Measurements from ENCODE around the gene KCNMB1. TPM values are rescaled to one million over a fixed set of nuclear protein-coding genes. Genes with fewer than 3 reads are reported as not detected.

The KCNMB1 gene
- polyA plus RNA-seq, 1 donor (not counting 4 experiments of a cell fraction or from before 2014, with no cell fraction given) = not detected

- H4K20me1 ChIP-seq (ENCODE audit: control insufficient read depth, extremely low read depth, insufficient read depth, low read length) = no peaks in the 10 kb centered on the region
- H3K27me3 ChIP-seq (ENCODE audit: control insufficient read depth, extremely low read depth, insufficient read depth, low read length) = no peaks in the 10 kb centered on the region
- H3K79me2 ChIP-seq (ENCODE audit: control insufficient read depth, insufficient read depth, low read length) = no peaks in the 10 kb centered on the region
- no peak overlapping the region for H3K4me2 ChIP-seq (ENCODE audit: control insufficient read depth, extremely low read depth, insufficient read depth, low read depth, low read length)
- H2AFZ ChIP-seq (ENCODE audit: control insufficient read depth, low read length) = no peak overlapping the region
- no peaks in the 10 kb centered on the region for H3K36me3 ChIP-seq (ENCODE audit: control insufficient read depth in 2 of 2, extremely low read depth in 1 of 2, insufficient read depth in 2 of 2, low read length in 2 of 2)
- no peaks in the 10 kb centered on the region for H3K4me1 ChIP-seq (ENCODE audit: control insufficient read depth, extremely low read depth, insufficient read depth, low read length)
- H3K27ac ChIP-seq (ENCODE audit: control insufficient read depth, insufficient read depth, low read length) = no peak overlapping the region
- FAIRE-seq (no peak), DNase-seq (ENCODE audit: low read depth, low spot score) (no peak)
- TF ChIP-seq, protein P1, sequence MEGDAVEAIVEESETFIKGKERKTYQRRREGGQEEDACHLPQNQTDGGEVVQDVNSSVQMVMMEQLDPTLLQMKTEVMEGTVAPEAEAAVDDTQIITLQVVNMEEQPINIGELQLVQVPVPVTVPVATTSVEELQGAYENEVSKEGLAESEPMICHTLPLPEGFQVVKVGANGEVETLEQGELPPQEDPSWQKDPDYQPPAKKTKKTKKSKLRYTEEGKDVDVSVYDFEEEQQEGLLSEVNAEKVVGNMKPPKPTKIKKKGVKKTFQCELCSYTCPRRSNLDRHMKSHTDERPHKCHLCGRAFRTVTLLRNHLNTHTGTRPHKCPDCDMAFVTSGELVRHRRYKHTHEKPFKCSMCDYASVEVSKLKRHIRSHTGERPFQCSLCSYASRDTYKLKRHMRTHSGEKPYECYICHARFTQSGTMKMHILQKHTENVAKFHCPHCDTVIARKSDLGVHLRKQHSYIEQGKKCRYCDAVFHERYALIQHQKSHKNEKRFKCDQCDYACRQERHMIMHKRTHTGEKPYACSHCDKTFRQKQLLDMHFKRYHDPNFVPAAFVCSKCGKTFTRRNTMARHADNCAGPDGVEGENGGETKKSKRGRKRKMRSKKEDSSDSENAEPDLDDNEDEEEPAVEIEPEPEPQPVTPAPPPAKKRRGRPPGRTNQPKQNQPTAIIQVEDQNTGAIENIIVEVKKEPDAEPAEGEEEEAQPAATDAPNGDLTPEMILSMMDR (optimal IDR thresholded peaks at IDR 0.05 in 1 of 3, IDR thresholded peaks at IDR 0.05 in 1 of 3, conservative IDR thresholded peaks at IDR 0.05 in 1 of 3; ENCODE audit: extremely low read depth in 1 of 3, insufficient read depth in 2 of 3, low read length in 3 of 3) = no peak
- no peak for TF ChIP-seq EZH2 (IDR thresholded peaks at IDR 0.05; ENCODE audit: low read length)
- H3K9me3 ChIP-seq (ENCODE audit: control insufficient read depth, low read depth, low read length) = no peaks in the 10 kb centered on the region
- no peak overlapping the region for H3K4me3 ChIP-seq (ENCODE audit: control insufficient read depth in 2 of 3, extremely low read depth in 1 of 3, insufficient read depth in 2 of 3, low read depth in 1 of 3, low read length in 3 of 3)
- H3K9me1 ChIP-seq (ENCODE audit: control insufficient read depth, extremely low read depth, insufficient read depth, low read length) = no peaks in the 10 kb centered on the region
- H3K9ac ChIP-seq (ENCODE audit: control insufficient read depth, extremely low read depth, insufficient read depth, low read length) = no peak overlapping the region
- dilution Hi-C loops (cut with MboI; ENCODE audit: extremely low pct_ligation_motif_present, low sequenced_read_pairs) = no loop called here
Measured at GRCh38 chr5:170372971-170373370, 16.2 kb downstream of the KCNMB1 start.

DNA sequence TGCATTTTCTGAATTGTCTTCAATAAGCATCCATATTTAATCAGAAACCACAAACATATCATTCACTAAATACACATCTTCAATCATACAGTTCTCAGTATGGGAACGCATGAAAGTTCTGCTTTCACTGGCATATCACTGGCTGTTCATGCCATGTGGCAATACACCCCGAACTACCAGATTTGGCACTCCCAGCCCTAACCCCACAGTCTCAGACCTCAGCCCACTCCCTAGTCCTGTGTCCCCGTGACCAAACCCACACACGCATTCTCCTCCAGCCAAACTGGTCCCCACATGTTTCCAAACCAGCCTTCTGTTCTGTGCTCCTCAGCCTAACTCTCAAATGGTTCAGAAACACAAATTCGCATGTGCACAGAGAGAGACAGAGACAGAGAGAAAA, 20.6 kb downstream of the KCNMB1 start:
- Histone ChIP-seq H3K4me1 (ENCODE audit: control insufficient read depth, extremely low read depth, insufficient read depth, low read length) (no peaks in the 10 kb centered on the region), H3K79me2 (ENCODE audit: control insufficient read depth, insufficient read depth, low read length) (no peaks in the 10 kb centered on the region), H3K9me3 (ENCODE audit: control insufficient read depth, low read depth, low read length) (no peaks in the 10 kb centered on the region), H3K9me1 (ENCODE audit: control insufficient read depth, extremely low read depth, insufficient read depth, low read length) (no peaks in the 10 kb centered on the region), H2AFZ (ENCODE audit: control insufficient read depth, low read length) (no peak overlapping the region), H3K9ac (ENCODE audit: control insufficient read depth, extremely low read depth, insufficient read depth, low read length) (no peak overlapping the region), H4K20me1 (ENCODE audit: control insufficient read depth, extremely low read depth, insufficient read depth, low read length) (no peaks in the 10 kb centered on the region), H3K4me3 (ENCODE audit: control insufficient read depth in 2 of 3, extremely low read depth in 1 of 3, insufficient read depth in 2 of 3, low read depth in 1 of 3, low read length in 3 of 3) (no peak overlapping the region), H3K27ac (ENCODE audit: control insufficient read depth, insufficient read depth, low read length) (no peak overlapping the region), H3K27me3 (ENCODE audit: control insufficient read depth, extremely low read depth, insufficient read depth, low read length) (no peaks in the 10 kb centered on the region), H3K4me2 (ENCODE audit: control insufficient read depth, extremely low read depth, insufficient read depth, low read depth, low read length) (no peak overlapping the region), H3K36me3 (ENCODE audit: control insufficient read depth in 2 of 2, extremely low read depth in 1 of 2, insufficient read depth in 2 of 2, low read length in 2 of 2) (no peaks in the 10 kb centered on the region)
- DNase-seq (ENCODE audit: low read depth, low spot score) (no peak), FAIRE-seq (no peak)
- dilution Hi-C loops (cut with MboI; ENCODE audit: extremely low pct_ligation_motif_present, low sequenced_read_pairs) = no loop called here
- no peak for TF ChIP-seq EZH2 (IDR thresholded peaks at IDR 0.05; ENCODE audit: low read length)
- TF ChIP-seq, protein P1 (optimal IDR thresholded peaks at IDR 0.05 in 1 of 3, IDR thresholded peaks at IDR 0.05 in 1 of 3, conservative IDR thresholded peaks at IDR 0.05 in 1 of 3; ENCODE audit: extremely low read depth in 1 of 3, insufficient read depth in 2 of 3, low read length in 3 of 3) = no peak
